GM18951 (cell line): ENCODE results near the gene PLA2G4D.

Experiments
- POLR2A ChIP-seq: IDR thresholded peaks from 4 replicates; pipeline ENCODE4 v1.6.1; 2011; ENCODE audit warnings: mild to moderate bottlenecking; ENCODE audit not compliant: insufficient read length, insufficient read depth; ENCODE audit errors: extremely low read depth
- in situ Hi-C: fragments of 300-500 bp; cut with MboI; formaldehyde crosslinking; loops from one replicate; pipeline ENCODE4 v1.12.0; 2022; ENCODE audit warnings: low sequenced_read_pairs, mixed read lengths, inconsistent platforms; ENCODE audit not compliant: unreplicated experiment

The PLA2G4D gene

DNA sequence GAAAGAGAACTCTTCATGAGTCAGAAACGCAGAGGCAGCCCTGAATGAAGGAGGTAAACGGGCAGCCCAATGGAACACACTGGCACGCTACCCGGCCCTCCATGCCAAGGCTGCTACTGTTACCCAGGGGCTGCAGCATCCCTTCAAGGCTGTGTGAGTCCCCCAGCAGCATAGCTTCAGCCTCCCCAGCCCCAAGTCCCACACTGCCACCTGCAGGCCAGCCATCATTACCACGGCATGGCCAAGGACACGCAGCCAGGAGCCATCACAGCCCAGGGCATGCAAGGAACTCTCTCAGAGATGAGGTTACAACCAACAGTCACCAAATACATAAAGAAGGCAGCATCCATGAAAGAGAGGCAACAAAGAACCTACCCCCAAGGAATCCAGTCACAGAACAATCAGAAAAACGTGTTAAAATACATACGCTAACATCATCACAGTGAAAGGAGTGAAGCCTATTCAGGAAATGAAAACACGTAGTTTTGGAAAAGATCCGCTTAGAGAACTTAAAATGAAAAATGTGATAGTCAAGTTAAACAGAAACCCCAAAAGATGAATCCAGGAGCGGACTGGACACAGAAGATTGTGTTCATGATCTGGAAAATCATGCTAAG is 39.6 kb upstream of the PLA2G4D start:
- in situ Hi-C loops: no loop called here

DNA sequence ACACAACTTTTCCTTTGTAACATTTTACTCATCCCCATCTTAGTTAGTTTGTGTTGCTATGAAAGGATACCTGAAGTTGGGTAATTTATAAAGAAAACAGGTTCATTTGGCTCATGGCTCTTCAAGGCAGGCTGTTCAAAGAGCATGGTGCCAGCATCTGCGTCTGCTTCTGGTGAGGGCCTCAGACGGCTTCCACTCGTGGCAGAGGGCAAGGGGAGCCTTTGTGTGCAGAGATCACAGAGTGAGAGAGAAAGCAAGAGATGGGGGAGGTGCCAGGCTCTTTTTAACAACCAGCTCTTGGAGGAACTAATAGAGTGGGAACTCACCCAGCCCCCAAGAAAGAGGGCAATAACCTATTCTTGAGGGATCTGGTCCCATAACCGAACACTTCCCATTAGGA is 39.0 kb upstream of the PLA2G4D start:
- TF ChIP-seq POLR2A: no peak
- in situ Hi-C loops: no loop called here

More for the DNA sequence above, 39.6 kb upstream of the PLA2G4D start:
- TF ChIP-seq POLR2A: no peak

- TF ChIP-seq POLR2A: no peak
- in situ Hi-C loops: no loop called here
Measured at GRCh38 chr15:42131826-42132806, 37.8 kb upstream of the PLA2G4D start.

DNA sequence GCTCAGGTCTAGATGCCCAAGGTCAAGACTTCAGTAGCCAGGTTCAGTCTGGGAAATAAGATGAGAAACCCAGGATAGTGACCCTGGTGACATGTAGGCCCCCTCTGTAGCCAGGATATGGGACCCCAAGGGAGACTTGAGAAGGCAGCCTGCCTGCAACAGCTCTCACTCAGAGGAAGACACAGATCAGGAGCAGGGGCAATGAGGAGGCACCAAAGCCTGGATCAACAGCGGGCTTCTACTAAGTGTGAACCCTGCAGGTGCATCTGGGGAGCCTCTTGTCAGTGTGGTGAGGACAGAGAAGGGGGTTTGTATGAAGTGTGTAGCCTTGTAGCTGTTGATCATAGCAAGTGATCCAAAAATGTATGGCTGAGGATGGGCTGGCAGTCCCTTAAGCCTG is 36.6 kb upstream of the PLA2G4D start:
- TF ChIP-seq POLR2A: no peak

GRCh38 chr15:42130246-42130986 is 36.1 kb upstream of the PLA2G4D start:
- in situ Hi-C loops: no loop called here
- no peak for TF ChIP-seq POLR2A

More for the DNA sequence above, 36.6 kb upstream of the PLA2G4D start:
- in situ Hi-C loops: no loop called here

GRCh38 chr15:42129364-42129763 is 35.0 kb upstream of the PLA2G4D start:
- in situ Hi-C loops: no loop called here

GRCh38 chr15:42128476-42128875 is 34.1 kb upstream of the PLA2G4D start:
- in situ Hi-C loops: no loop called here
- TF ChIP-seq POLR2A: no peak

More at GRCh38 chr15:42129364-42129763, 35.0 kb upstream of the PLA2G4D start:
- TF ChIP-seq POLR2A: no peak

DNA sequence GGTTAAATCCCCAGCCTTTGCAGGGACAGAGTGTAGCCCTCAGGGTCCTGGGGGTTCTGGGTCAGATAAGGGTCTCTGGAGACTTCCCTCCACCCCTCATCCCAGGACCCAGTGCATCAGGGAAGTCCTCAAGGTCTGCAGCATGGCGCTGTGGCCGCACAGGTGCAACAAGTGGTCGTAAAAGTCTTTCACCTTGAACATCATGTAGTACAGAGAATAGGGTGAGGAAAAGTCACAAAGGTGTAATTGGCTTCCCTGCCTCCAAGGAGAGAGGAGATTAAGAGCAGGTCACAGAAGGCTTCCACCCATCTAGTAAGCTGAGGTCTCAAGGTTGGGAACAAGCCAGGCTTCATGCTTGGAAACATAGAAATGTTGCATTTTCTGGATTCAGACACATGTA is 29.2 kb upstream of the PLA2G4D start:
- TF ChIP-seq POLR2A: no peak
- in situ Hi-C loops: no loop called here

- no peak for TF ChIP-seq POLR2A
Measured at GRCh38 chr15:42121682-42122081, 27.3 kb upstream of the PLA2G4D start.

GRCh38 chr15:42121021-42121420 is 26.7 kb upstream of the PLA2G4D start:
- in situ Hi-C loops: no loop called here
- no peak for TF ChIP-seq POLR2A

More at GRCh38 chr15:42121682-42122081, 27.3 kb upstream of the PLA2G4D start:
- in situ Hi-C loops: no loop called here

DNA sequence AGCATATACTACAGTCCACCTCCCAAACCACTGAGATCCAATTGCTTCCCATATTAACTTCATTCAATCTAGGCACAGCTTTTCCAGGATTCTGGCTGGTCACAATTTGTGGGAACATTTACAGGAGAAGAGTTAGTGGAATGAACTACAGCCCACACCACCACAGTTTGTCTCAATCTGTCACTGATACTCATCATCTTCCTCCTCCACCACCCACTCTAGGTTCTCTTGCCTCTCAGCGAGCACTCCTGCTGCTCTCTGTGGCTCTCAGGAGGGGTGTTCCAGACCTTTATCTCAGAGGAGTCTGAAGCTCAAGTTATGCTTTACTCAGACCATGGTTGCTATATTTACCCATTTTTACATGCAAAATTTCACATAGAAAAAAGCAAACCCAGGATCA is 25.9 kb upstream of the PLA2G4D start:
- in situ Hi-C loops: no loop called here
- no peak for TF ChIP-seq POLR2A

DNA sequence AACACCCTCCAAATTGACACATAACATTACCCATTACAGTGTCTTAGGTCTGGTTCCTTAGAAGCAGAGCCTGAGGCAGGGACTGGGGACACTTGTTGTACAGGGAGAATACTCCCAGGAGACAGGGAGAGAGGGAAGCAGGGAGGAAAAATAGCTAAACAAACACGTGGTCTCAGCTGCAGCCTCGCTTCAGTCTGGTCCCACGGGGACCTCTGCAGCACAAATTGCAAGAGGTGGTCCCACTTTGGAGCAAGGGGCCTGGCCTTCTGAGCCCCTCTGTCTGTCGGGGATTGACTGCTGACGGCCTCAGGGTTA is 25.0 kb upstream of the PLA2G4D start:
- no peak for TF ChIP-seq POLR2A
- in situ Hi-C loops: no loop called here
